ENCODE results near the gene VPS8. TPM values are rescaled to one million over a fixed set of nuclear protein-coding genes. Genes with fewer than 3 reads are reported as not detected.

The VPS8 gene
- total and polyA plus RNA-seq, 8 donors: 41.5 to 114 (median 51.3) TPM

DNA sequence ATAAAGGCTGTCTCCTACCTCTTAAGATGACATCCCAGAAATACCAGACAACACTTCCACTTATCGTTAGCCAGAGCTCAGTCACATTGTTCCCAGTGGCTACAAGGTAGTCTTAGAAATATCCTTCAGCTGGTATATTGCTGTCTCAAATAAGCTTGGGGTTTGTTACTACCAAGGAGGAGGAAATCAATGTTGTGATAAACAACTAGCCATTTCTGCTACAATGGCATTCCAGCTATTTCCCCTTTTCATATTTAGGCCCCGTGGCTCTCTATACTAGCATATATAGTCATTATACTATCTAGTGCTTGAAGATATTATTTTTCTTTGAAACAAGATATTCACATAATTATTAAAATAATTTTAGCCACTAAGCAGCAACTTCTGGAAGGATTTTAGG lies 56.5 kb downstream of the VPS8 start:
- Histone ChIP-seq H3K9me3 (no peaks in the 10 kb centered on the region), H3K4me1 (no peaks in the 10 kb centered on the region), H3K36me3 (peaks cover 0 to 62% of the 10 kb centered on the region in 2 donors), H3K27ac (no peak overlapping the region), H3K27me3 (no peaks in the 10 kb centered on the region), H3K4me3 (no peak overlapping the region)
- intact Hi-C loops (cut with DNase I): no loop called here
- no peak for DNase-seq
- TF ChIP-seq CTCF (IDR thresholded peaks at IDR 0.05): no peak
- ATAC-seq: no peak

- TF ChIP-seq CTCF (IDR thresholded peaks at IDR 0.05): no peak
- Histone ChIP-seq H3K27ac (no peak overlapping the region), H3K9me3 (no peaks in the 10 kb centered on the region), H3K27me3 (no peaks in the 10 kb centered on the region), H3K36me3 (peaks cover 0 to 50% of the 10 kb centered on the region in 2 donors), H3K4me3 (no peak overlapping the region), H3K4me1 (no peaks in the 10 kb centered on the region)
- DNase-seq: no peak
- ATAC-seq: no peak
- intact Hi-C loops (cut with DNase I): no loop called here
These were observed 60.2 kb downstream of the VPS8 start for GRCh38 chr3:184872200-184872599.

- DNase-seq (no peak), ATAC-seq (no peak)
- Histone ChIP-seq H3K27me3 (no peaks in the 10 kb centered on the region), H3K36me3 (peaks cover 0 to 49% of the 10 kb centered on the region in 2 donors), H3K9me3 (no peaks in the 10 kb centered on the region), H3K4me1 (no peaks in the 10 kb centered on the region), H3K27ac (no peak overlapping the region), H3K4me3 (no peak overlapping the region)
- TF ChIP-seq CTCF (IDR thresholded peaks at IDR 0.05): no peak
- intact Hi-C loops (cut with DNase I): no loop called here
These were observed 61.2 kb downstream of the VPS8 start for GRCh38 chr3:184873141-184873540.

GRCh38 chr3:184874709-184875644 lies 63.0 kb downstream of the VPS8 start:
- no peak overlapping the region for H3K4me3 ChIP-seq
- no peaks in the 10 kb centered on the region for H3K27me3 ChIP-seq
- TF ChIP-seq CTCF (IDR thresholded peaks at IDR 0.05): peak in 1 of 2 donors; percentile 46
- no peaks in the 10 kb centered on the region for H3K4me1 ChIP-seq
- intact Hi-C loops (cut with DNase I): loop anchor here in 1 of 2 donors (5.0 kb wide), 1 partner anchor 302 kb away; no protein-coding TSS in a partner anchor
- DNase-seq (peak in 2 of 4 donors; percentile 15 to 36), ATAC-seq (peak; percentile 65)
- no peak overlapping the region for H3K27ac ChIP-seq
- no peaks in the 10 kb centered on the region for H3K9me3 ChIP-seq
- H3K36me3 ChIP-seq: peaks cover 0 to 45% of the 10 kb centered on the region in 2 donors

GRCh38 chr3:184880276-184881019 lies 68.5 kb downstream of the VPS8 start:
- Histone ChIP-seq H3K36me3 (peaks cover 0 to 67% of the 10 kb centered on the region in 2 donors), H3K9me3 (no peaks in the 10 kb centered on the region), H3K27ac (no peak overlapping the region), H3K4me1 (no peaks in the 10 kb centered on the region), H3K27me3 (no peaks in the 10 kb centered on the region), H3K4me3 (no peak overlapping the region)
- intact Hi-C loops (cut with DNase I): no loop called here
- no peak for TF ChIP-seq CTCF (IDR thresholded peaks at IDR 0.05)
- DNase-seq (no peak), ATAC-seq (no peak)

Measured in left lung (tissue), 10 donors.